ENCODE results near the gene HDAC3. TPM values are rescaled to one million over a fixed set of nuclear protein-coding genes. Genes with fewer than 3 reads are reported as not detected.
"Not testable (repeated sequence)": the region's sequence is repeated elsewhere in the genome, so short reads cannot be mapped to it uniquely, and the experiment has no call there.

Gene HDAC3
- polyA plus RNA-seq, 3 donors: 92.2 to 123 (median 118) TPM

GRCh38 chr5:141638771-141639170 lies 2.1 kb upstream of the HDAC3 start:
- no peak for DNase-seq

GRCh38 chr5:141637767-141638419 lies 1.2 kb upstream of the HDAC3 start:
- DNase-seq: no peak

- no peak for DNase-seq
Measured at GRCh38 chr5:141637123-141637766, 596 bp upstream of the HDAC3 start.

DNA sequence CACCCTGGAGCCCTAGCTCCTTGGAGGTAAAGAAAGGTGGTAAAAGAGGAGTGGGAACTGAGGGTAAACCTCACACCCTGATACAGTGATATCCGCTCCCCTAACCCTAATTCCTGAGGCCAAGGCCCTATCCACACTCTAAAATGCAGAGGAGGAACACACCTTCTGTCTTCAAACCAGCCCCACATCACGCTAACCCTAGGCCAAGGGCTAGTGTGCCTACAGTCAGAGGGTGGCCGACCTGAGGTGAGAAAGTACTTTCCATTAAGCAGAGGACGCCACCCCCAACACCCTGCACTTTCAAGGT lies 590 bp downstream of the HDAC3 start:
- DNase-seq: no peak

DNA sequence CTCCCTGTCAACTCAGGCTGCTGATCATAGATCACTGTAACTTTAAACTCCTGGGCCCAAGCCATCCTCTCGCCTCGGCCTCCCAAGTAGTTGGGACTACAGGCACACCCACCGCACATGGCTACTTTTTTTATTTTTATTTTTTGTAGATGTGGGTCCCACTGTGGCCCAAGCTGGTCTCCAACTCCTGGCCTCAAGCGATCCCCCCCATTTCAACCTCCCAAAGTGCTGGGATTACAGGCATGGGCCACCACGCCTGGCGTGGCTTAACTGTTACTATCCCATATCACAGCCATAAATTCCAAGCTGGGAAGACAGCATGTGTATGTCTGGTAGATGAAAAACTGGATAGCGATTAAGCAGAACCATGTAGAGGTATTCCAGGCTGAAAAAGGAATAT lies 1.0 kb downstream of the HDAC3 start:
- no peak for DNase-seq

- DNase-seq: no peak
Measured at GRCh38 chr5:141634720-141635119, 1.9 kb downstream of the HDAC3 start.

DNA sequence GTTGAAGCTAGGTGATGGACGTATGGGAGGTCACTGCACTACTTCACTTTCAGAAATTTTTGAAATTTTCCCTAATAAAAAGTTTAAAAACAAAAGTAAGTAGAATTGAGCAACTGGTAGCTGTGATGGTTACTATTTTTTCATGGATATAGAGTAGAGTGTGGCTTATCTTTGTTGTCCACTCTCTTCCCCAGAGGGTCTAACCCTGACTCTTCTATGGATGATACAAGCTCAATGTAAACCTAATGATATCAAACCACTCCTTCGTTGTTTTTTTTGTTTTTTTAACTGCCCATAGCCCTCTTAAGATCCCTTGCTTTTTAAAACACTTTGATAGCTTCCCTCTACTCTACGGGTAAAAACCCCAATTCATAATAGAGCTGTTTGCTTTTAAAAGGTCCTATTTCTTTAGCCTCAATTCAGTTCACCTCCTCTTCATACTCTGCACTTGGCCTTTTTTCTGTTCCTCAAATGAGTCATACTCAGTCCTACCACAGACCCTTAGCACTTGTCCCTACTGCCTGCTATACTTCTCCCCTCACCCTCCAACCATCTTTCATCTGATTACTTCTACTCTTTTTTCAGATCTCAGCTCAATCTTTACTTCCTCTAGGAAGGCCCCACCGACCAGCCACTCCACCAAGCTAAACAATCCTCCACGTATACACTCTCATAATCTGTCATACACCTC lies 2.6 kb downstream of the HDAC3 start:
- DNase-seq: no peak

DNA sequence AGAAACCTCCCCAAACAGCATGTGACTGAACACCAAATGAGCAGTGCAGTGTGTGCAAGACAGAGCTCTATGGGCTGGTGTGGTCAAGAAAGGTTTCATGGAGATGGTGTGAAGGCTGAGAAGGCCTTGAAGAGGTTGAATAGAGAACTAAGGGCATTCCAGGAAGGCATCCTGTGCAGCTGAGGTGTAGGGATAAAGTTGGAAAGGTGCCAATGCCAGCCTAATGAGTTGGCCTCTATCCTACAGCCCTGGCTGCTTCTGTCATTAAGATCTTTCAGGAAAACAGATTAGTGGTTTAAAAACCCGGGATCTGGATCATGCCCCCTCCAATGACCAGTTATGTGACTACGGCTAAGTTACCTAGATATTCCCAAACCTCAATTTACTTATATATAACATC lies 4.0 kb downstream of the HDAC3 start:
- no peak for DNase-seq

GRCh38 chr5:141630570-141631140 lies 6.0 kb downstream of the HDAC3 start:
- no peak for DNase-seq

GRCh38 chr5:141628175-141628788 lies 8.4 kb downstream of the HDAC3 start:
- DNase-seq: no peak

GRCh38 chr5:141623611-141624010 lies 13.0 kb downstream of the HDAC3 start:
- no peak for DNase-seq

GRCh38 chr5:141623186-141623585 lies 13.5 kb downstream of the HDAC3 start:
- no peak for DNase-seq

GRCh38 chr5:141618804-141619554 lies 17.7 kb downstream of the HDAC3 start, which contains the start of gene DIAPH1:
Gene DIAPH1, minus strand, starts transcription at chr5:141619000. Its CDS starts 86 bp downstream, at chr5:141618914.
- peak; percentile 96 for DNase-seq

GRCh38 chr5:141618030-141618803 lies 18.4 kb downstream of the HDAC3 start:
- no peak for DNase-seq

- DNase-seq: no peak
Measured at GRCh38 chr5:141617682-141618029, 19.0 kb downstream of the HDAC3 start.

DNA sequence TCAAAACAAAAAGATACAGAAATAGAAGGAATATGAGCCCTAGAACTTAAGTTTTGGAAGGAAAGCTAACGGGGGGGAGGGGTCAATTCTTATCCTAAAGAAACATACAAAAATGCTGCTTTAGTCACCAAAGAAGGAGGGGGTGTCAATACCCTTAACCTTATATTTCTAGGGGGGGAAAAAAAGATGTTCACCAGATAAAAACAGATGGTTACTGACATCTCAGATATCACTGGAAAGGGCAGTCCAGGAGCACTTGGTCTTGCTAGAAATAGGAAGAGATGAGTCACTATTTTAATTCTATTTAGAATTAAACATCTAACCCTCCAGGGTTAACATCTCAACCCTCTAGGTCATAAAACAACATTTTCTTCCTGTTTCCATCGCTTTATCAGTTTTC lies 19.5 kb downstream of the HDAC3 start:
- no peak for DNase-seq

DNA sequence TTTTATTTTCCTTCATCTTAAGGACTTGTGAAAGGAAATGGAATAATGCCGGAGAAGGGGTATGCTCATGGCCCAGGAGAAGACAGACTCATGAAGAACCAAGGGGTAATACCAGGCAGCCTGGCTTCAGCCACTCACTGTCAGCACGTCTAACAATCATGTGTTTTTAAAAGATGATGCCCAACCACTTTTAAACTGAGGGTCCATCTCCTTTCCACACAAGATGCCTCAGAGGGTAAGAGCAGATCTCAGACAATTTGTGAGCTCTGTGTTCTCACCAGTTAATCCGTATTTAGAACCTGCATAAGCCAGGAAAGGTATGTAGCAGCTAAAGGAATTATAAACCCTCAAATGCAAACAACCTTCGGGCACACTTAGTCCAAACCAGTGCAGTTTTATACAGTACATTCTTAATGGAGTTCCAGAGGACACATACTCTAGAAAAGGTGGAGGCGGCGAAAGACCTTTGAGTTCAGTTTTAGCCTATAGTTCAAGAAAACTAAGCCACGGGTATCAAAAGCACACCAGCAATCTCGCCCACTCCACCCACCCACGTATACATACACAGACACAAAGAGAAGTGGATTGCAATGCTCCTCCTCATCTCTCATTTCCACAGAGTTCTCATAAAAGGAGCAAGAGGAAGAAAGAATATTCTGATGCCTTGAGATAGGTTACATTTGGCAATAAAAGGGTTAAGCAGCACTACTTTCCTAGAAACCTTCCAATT lies 20.5 kb downstream of the HDAC3 start:
- no peak for DNase-seq

DNA sequence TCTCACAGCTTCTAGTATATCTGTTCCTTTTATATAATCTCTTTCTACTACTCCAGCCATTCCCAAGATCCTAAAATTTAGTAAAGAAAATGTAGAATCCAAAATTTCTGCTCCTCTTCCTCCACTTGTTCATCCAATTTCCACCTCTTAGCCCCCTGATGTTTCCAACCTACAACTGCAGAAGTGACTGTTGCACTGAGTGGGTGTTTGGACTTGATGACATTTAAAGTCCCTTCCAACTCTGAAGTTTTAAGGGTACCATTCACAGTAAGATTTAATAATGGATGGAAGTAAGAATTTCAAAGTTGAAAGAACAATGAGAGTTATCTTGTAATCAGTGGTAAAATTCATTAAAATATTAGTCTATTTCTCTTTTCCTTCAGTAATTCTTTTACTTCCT lies 23.3 kb downstream of the HDAC3 start:
- DNase-seq: no peak

DNA sequence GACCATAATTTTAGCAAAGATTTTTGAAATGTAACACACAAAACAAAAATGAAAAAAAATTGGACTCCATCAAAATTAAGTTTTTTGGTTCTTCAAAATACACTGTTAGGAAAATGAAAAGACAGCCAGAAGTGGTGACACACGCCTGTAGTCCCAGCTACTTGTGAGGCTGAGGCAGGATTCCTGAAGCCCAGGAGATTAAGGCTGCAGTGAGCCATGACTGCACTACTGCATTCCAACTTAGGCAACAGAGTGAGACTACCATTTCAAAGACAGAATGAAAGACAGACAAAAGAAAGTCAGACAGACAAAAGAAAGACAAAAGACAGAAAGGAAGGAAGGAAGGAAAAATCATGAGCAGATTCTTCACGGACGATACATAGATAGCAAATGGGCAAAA lies 25.4 kb downstream of the HDAC3 start:
- DNase-seq: no peak

GRCh38 chr5:141609921-141610320 lies 26.7 kb downstream of the HDAC3 start:
- DNase-seq: not testable (repeated sequence)

Measured in renal pelvis (tissue), 4 donors.